KBM-7 (cell line): ENCODE measurements around the gene KCNA2.

ENCODE experiments used
- DNase-seq: peaks from one replicate; pipeline ENCODE4 v3.0.0-alpha.2; 2015
- in situ Hi-C: fragments of 300-500 bp; cut with MboI; formaldehyde crosslinking; loops from 2 replicates; pipeline ENCODE4 v1.14.3; 2020; ENCODE audit warnings: low sequenced_read_pairs, low pct_unique_long_range_greater_than_20kb, mixed read lengths

The KCNA2 gene

GRCh38 chr1:110548381-110548780 is 57.8 kb downstream of the KCNA2 start:
- peak; percentile 9 for DNase-seq

GRCh38 chr1:110547017-110547416 is 59.1 kb downstream of the KCNA2 start:
- in situ Hi-C loops, result no loop called here
- DNase-seq, result no peak

More at GRCh38 chr1:110548381-110548780, 57.8 kb downstream of the KCNA2 start:
- in situ Hi-C loops, result no loop called here

DNA sequence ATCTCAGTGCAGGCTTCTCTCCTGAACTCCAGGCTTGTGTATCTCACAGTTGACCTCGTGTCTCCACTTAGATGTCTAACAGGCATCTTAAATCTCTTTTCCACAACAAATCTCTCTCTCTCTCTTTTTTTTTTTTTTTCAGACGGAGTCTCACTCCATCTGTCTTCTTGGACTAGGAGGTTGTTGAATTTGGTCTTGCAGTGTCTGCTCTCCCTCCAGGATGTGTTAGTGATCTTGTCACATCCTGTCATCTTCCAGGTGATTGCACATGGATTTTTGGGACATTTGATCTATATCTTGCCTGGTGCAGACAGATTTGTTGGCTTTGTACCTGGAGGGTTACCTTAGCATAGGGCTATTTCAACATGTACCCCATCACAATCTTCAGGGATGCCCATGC is 60.7 kb downstream of the KCNA2 start:
- DNase-seq, result no peak
- in situ Hi-C loops, result no loop called here

GRCh38 chr1:110544753-110545152 is 61.4 kb downstream of the KCNA2 start:
- in situ Hi-C loops, result no loop called here
- no peak for DNase-seq
